ENCODE results near the gene CAMKV. TPM values are rescaled to one million over a fixed set of nuclear protein-coding genes. Genes with fewer than 3 reads are reported as not detected.

Gene CAMKV
- total RNA-seq, 4 donors from 2014 or later: not detected

DNA sequence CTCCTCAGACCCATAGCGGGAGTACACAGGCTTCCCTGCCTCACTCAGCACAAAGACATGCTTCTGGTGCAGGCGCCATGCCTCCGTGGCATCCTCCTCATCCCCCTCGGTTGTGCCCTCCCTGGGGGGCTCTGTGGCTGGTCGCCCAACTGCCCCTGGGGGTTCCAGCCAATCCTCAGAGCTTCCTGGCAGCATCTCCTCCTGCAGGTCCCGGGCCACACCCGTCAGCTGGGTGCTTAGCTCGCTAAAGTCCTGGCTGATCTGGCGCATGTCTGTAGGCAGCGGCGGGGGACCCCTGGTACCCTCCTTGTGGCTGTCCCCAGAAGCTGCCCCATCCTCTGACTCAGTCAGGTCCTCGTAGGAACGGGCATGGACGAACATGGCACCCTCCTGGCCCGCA is 41.9 kb upstream of the CAMKV start:
- intact Hi-C loops (cut with DNase I): no loop called here
- Histone ChIP-seq H3K36me3 (peaks cover 3 to 8% of the 10 kb centered on the region in 2 donors), H3K4me3 (replicated peaks in 1 of 3) (no peak overlapping the region), H3K27ac (no peak overlapping the region), H3K9me3 (no peaks in the 10 kb centered on the region), H3K27me3 (no peaks in the 10 kb centered on the region), H3K4me1 (peaks cover 0 to under 1% of the 10 kb centered on the region in 2 donors)
- WGBS, 2 donors: 90 to 96% methylated on average over 8 to 10 of the region's 15 CpGs
- TF ChIP-seq, protein P1, sequence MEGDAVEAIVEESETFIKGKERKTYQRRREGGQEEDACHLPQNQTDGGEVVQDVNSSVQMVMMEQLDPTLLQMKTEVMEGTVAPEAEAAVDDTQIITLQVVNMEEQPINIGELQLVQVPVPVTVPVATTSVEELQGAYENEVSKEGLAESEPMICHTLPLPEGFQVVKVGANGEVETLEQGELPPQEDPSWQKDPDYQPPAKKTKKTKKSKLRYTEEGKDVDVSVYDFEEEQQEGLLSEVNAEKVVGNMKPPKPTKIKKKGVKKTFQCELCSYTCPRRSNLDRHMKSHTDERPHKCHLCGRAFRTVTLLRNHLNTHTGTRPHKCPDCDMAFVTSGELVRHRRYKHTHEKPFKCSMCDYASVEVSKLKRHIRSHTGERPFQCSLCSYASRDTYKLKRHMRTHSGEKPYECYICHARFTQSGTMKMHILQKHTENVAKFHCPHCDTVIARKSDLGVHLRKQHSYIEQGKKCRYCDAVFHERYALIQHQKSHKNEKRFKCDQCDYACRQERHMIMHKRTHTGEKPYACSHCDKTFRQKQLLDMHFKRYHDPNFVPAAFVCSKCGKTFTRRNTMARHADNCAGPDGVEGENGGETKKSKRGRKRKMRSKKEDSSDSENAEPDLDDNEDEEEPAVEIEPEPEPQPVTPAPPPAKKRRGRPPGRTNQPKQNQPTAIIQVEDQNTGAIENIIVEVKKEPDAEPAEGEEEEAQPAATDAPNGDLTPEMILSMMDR (IDR thresholded peaks at IDR 0.05): no peak
- TF ChIP-seq POLR2A (IDR thresholded peaks at IDR 0.05): no peak
- DNase-seq: no peak

GRCh38 chr3:49911124-49911420 is 41.4 kb upstream of the CAMKV start:
- Histone ChIP-seq H3K36me3 (peaks cover 3 to 8% of the 10 kb centered on the region in 2 donors), H3K4me1 (peaks cover 1 to 6% of the 10 kb centered on the region in 2 donors), H3K4me3 (replicated peaks in 1 of 3) (no peak overlapping the region), H3K27me3 (no peaks in the 10 kb centered on the region), H3K9me3 (no peaks in the 10 kb centered on the region), H3K27ac (no peak overlapping the region)
- intact Hi-C loops (cut with DNase I): no loop called here
- TF ChIP-seq POLR2A (IDR thresholded peaks at IDR 0.05): no peak
- TF ChIP-seq, protein P1 (IDR thresholded peaks at IDR 0.05): no peak
- DNase-seq: no peak
- WGBS, 2 donors: 88 to 100% methylated on average over 2 of the region's 2 CpGs

DNA sequence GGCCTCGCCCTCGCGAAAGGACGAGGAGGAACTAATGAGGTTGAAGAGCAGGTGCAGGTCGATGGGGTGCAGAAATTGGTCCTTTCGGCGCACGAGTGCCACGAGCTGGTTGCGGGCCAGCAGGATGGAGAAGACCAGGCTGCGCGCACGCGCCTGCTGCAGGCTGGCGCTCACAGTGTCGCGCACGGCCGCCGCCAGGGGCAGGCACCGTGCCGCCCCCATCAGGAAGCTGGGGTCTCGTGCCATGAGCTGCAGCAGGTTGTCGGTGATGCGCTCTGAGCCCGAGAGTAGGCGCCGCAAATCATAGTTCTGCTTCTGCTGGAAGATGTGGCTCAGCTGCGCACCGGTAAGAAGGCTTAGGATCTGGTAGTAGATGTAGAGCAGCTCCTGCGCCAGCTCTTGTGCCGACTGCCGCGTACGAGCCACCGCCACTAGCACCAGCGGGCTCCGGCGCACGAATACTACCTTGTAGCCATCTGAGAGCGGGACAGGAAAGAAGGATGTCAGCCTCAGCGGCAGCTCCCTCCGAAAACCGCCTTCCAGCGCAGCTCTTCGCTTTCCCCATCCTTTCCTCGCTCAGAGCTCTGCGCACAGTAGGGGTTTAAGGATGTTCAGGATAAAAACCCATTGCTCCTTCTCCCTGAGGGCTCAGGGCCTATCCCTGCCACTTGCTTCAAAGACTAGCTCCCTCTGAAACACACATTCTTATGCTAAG is 40.9 kb upstream of the CAMKV start:
- Histone ChIP-seq H3K4me3 (replicated peaks in 1 of 3) (no peak overlapping the region), H3K36me3 (peaks cover 3 to 8% of the 10 kb centered on the region in 2 donors), H3K27ac (no peak overlapping the region), H3K27me3 (no peaks in the 10 kb centered on the region), H3K9me3 (no peaks in the 10 kb centered on the region), H3K4me1 (peaks cover 5 to 11% of the 10 kb centered on the region in 2 donors)
- TF ChIP-seq, protein P1 (IDR thresholded peaks at IDR 0.05): no peak
- TF ChIP-seq POLR2A (IDR thresholded peaks at IDR 0.05): no peak
- intact Hi-C loops (cut with DNase I): no loop called here
- no peak for DNase-seq
- 80 to 85% methylated on average over 38 to 44 of the region's 48 CpGs for WGBS, 2 donors

- DNase-seq: no peak
- WGBS, 2 donors: 97% methylated on average over 12 to 14 of the region's 14 CpGs
- Histone ChIP-seq H3K27ac (no peak overlapping the region), H3K4me3 (replicated peaks in 1 of 3) (no peak overlapping the region), H3K27me3 (no peaks in the 10 kb centered on the region), H3K36me3 (peaks cover 3 to 8% of the 10 kb centered on the region in 2 donors), H3K9me3 (no peaks in the 10 kb centered on the region), H3K4me1 (peaks cover 5 to 25% of the 10 kb centered on the region in 2 donors)
- intact Hi-C loops (cut with DNase I): loop anchor here (10.0 kb wide), 1 partner anchor 204 kb away; no protein-coding TSS in a partner anchor
- TF ChIP-seq, protein P1 (IDR thresholded peaks at IDR 0.05): no peak
- TF ChIP-seq POLR2A (IDR thresholded peaks at IDR 0.05): no peak
Measured at GRCh38 chr3:49908373-49909199, 38.9 kb upstream of the CAMKV start.

Data from thyroid gland (tissue), 4 donors.